Skin epidermis (tissue), 12 donors: Measurements from ENCODE around the gene C1orf159.
A peak's percentile ranks its signal among the peaks of the same experiment; 100 is the strongest.
"Not testable (repeated sequence)": the region's sequence is repeated elsewhere in the genome, so short reads cannot be mapped to it uniquely, and the experiment has no call there.

ENCODE experiments used
- H3K27ac ChIP-seq, 21 experiments: fragments of 200-600 bp; sonication (generic) in 11 of 21; one replicate each; pipeline ENCODE4 v1.5.0; 2020; ENCODE audit warnings: mild to moderate bottlenecking in 3 of 21, inconsistent platforms in 2 of 21, moderate library complexity in 2 of 21
- H3K4me3 ChIP-seq, 7 experiments: fragments of 200-600 bp; sonication (generic) in 2 of 7; one replicate each; pipeline ENCODE4 v1.5.0; 2020; ENCODE audit warnings: inconsistent platforms in 2 of 7, mild to moderate bottlenecking in 2 of 7, moderate library complexity in 1 of 7

Gene C1orf159

GRCh38 chr1:1115786-1116700, at the start of gene C1orf159:
TSS of gene C1orf159 (minus strand) at chr1:1116089. CDS start at chr1:1091543, 24,546 bp downstream.
- Histone ChIP-seq H3K27ac (peak within 1 kb of the TSS; percentile 33 to 92 (median 86)), H3K4me3 (peak within 1 kb of the TSS; percentile 69 to 98 (median 84))

- Histone ChIP-seq H3K4me3 (peak overlapping the region in 6 of 7 experiments; percentile 29 to 57 (median 40)), H3K27ac (peak overlapping the region in 16 of 21 experiments; percentile 41 to 90 (median 80))
Measured at GRCh38 chr1:1165485-1165884, 49.6 kb upstream of the C1orf159 start.

DNA sequence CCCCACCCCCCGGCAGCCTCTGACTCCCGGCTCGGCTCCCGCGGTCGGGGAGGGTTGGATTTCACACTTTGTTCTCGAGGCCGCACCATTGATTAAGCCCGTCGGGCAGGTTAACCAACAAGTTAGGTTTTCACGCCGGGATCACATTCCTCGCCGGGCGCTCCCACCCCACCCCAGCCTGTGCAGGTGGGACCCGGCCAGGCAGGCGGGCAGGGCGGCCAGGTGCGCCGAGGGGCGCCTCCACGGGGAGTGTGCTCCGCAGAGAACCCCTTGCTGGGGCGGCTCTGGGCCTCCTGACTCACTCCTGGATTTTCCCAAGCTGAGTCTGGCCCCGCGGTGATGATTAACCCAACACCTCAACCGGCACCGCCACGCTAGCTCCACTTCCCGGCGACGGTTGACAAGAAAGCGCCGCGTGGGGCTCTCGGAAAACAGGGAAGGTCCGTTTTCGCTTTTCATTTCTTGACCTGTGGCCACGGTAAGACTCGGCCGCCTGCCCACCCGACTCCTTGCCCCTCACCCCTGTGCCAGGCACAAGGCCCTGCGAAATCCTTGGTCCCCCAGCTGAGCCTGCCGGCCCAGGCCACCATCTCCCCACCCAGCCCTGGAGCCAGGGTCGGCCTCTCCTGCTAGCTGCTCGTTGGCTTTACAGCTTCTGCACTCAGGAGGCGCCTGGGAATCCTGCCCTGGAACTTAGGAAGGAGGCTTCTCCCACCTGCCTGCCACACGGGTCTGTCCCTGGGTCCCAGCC, 49.0 kb upstream of the C1orf159 start:
- peak overlapping the region in 20 of 21 experiments; percentile 55 to 90 (median 79) for H3K27ac ChIP-seq

DNA sequence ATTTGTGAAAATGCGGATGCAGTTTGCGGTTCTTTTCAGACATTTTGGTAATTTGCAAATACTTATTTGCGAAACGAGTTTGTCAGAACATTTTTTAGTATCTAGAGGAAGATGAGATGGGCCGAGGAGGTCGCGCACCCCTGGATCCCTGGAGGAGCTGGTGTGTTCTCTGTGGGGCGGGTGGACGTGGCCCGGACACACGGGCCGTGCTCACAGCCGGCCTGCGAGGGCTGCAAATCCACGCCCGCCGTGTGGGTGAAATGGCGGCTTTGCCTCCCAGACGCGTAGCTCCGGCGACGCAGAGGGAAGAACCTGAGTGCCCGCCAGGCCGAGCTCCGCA, 48.4 kb upstream of the C1orf159 start:
- peak overlapping the region; percentile 26 to 57 (median 38) for H3K4me3 ChIP-seq
- peak overlapping the region in 20 of 21 experiments; percentile 55 to 90 (median 79) for H3K27ac ChIP-seq

More for the DNA sequence above, 49.0 kb upstream of the C1orf159 start:
- peak overlapping the region; percentile 26 to 57 (median 38) for H3K4me3 ChIP-seq

DNA sequence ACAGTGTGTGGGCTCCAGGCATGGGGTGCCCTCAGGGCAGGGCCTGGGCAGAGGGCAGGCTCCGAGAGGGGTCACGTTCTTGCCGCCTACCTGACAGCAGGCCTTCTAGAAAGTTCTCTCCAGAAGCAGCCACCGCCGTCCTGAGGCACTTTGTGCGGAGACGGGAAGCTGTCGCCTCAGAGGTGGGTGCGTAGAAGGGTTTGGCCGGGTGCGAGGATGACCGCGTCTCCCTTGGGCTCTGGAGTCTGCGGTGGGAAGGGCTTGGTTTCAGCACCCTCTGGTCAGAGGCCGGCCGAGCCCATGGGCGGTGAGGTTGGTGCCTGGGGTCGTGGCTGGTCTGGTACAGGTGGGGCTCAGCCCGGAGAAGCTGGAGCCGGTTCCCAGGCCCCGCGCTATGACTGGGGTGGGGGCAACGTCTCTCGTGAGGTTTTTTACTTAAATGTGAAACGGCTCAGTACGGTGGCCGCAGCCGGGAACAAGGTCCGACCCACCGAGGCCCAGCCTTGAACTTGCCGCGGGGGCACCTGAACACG, 47.7 kb upstream of the C1orf159 start:
- H3K27ac ChIP-seq: peak overlapping the region; percentile 24 to 90 (median 78)

DNA sequence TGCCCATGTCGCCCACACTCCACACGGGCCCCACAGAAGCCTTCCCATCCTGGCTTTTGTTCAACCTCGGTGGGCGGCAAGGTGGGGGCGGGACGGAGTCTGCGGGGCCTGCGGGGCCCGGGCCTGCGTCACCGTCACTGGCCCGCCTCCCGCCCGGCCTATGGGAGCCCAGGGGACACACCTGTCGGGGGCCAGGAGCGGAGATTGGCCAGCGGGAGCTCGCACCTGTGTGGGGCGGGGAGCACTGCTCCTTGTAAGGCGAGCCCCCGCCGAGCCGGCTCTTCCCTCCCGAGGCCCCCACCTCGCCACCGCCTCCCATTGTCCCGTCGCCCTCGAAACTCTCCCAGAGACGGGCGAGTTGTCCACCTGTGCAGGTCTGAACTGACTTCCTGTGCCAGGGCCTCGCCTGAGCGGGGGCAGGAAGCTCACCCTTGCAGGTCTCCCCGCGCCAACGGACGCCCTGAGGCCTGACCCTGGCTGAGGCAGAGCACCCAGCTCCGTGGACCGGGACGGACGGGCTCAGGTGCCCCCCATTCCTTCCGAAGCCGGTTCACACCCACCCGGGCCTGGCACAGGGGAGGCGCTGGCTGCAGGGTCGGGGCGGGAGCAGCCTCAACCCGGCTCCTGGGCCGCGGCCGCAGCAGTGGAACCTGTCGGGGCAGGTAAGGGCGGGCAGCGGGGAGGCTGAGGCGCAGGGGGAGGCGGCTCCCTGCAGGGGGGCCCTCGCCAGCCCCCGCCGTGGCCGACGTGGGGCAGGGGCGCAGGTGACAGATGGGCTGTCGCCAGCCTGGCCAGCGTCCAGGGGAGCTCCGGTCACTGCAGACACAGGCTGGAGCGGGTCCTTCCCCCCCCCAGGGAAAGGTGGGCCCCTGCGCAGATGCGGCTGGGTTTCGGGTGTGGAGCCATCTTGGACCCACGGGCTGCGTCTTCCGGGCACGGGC, 47.0 kb upstream of the C1orf159 start:
- peak overlapping the region; percentile 26 to 57 (median 38) for H3K4me3 ChIP-seq
- H3K27ac ChIP-seq: peak overlapping the region in 20 of 21 experiments; percentile 53 to 90 (median 79)

More for the DNA sequence above, 47.7 kb upstream of the C1orf159 start:
- peak overlapping the region; percentile 26 to 57 (median 38) for H3K4me3 ChIP-seq

DNA sequence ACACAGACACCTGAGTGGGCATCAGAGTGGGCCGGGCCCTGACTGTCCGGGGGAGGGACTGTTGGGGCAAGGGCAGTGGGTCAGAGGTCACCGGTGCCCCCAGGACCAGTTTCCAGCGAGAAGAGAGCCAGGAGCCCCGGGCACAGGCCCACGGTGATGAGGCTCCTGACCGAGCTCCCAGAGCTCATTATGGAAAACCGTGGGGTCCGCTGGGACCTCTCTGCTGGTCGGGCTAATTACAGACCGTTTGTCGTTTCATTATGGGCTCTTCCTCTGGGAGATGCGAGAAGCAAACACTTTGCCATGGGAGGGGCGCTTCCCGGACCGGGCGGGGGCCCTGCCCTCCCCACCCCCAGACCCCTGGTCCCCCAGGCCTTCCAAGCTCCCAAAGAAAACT, 45.8 kb upstream of the C1orf159 start:
- no peak overlapping the region for H3K4me3 ChIP-seq
- H3K27ac ChIP-seq: peak overlapping the region in 1 of 21 experiments; percentile 86

DNA sequence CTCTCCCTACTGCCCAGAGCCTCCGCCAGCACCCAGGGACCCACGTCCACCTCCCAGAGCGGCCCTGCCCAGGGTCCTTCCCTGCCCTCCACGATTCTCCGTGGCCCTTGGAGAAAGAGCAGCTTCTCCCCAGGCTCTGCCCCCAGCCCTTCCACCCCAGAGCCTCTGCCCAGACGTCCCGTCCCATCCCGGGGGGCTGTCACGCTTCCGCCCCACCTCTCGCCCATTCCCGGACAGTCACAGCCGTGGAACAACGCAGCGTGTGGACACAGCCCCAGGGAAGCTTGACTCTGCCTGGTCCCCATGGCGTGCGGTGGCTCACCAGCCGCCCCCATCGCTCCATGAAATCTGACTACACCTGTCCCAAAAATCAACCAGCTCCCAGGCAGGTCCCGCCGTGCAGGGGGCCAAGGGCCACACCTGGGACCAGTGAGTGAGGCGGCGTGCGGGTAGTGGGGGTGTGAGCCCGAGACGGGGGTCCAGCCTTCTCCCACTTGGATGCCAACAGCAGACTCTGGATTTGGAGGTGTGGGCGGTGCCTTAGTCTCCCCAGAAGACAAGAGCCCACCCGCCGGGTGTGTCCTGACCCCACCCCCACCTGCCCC, 45.3 kb upstream of the C1orf159 start:
- Histone ChIP-seq H3K27ac (no peak overlapping the region), H3K4me3 (no peak overlapping the region)

DNA sequence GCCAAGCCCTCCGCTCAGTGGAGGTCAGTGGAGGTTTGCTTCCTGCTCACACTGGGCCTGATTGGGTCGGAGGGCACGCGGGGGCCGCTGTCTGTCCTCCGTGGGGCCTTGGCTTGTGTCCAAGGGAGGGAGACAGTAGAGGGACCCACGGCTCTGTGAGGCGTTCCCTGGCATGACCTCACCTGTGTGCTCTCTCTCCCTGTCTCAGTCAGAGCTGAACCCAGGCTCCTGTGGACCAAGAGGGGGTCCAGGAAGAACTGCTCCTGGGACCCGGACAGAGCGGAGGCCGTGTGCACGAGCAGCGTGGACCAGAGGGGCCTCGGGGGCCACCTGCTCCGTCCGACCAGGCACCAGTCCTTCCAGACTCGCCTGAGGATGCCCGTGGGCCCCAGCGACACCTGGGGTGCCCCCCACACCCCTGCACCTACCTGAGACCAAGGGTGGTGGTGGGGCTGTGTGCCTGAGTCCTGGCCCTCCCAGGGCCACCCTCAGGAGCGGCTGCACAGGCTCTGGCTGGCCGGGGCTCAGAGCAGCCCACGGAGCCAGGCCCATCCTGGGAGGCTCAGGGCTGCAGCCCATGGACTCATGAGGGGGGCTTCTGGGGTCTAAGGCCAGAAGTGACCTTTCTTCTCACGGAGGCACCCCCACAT, 44.5 kb upstream of the C1orf159 start:
- H3K27ac ChIP-seq: no peak overlapping the region
- H3K4me3 ChIP-seq: no peak overlapping the region

- peak overlapping the region; percentile 82 to 99 (median 96) for H3K27ac ChIP-seq
- peak overlapping the region; percentile 38 to 60 (median 53) for H3K4me3 ChIP-seq
Measured at GRCh38 chr1:1157914-1158710, 42.2 kb upstream of the C1orf159 start.

GRCh38 chr1:1157426-1157913, 41.6 kb upstream of the C1orf159 start:
- peak overlapping the region; percentile 38 to 60 (median 53) for H3K4me3 ChIP-seq

DNA sequence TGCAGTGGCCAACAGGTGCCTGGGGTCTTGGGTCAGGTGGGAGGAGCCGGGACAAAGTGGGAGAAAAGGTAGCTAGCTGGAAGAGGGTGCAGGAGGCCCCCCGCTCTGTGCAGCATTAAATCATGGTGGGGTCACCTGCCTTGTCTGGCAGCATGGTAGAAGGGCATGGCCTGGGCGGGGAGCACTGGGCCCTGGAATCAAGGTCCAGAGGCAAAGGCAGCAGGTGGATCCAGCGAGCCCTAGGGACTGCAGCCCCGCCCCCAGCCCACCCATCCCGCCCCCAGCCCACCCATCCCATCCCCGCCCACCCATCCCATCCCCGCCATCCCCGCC, 41.1 kb upstream of the C1orf159 start:
- no peak overlapping the region for H3K4me3 ChIP-seq
- peak overlapping the region in 2 of 21 experiments; percentile 11 to 31 for H3K27ac ChIP-seq

More at GRCh38 chr1:1157426-1157913, 41.6 kb upstream of the C1orf159 start:
- peak overlapping the region; percentile 82 to 99 (median 96) for H3K27ac ChIP-seq

GRCh38 chr1:1156140-1157032, 40.5 kb upstream of the C1orf159 start:
- no peak overlapping the region for H3K4me3 ChIP-seq
- H3K27ac ChIP-seq: peak overlapping the region in 2 of 21 experiments; percentile 11 to 31

GRCh38 chr1:1155258-1155657, 39.4 kb upstream of the C1orf159 start:
- H3K27ac ChIP-seq: no peak overlapping the region
- no peak overlapping the region for H3K4me3 ChIP-seq

- no peak overlapping the region for H3K27ac ChIP-seq
- no peak overlapping the region for H3K4me3 ChIP-seq
Measured at GRCh38 chr1:1153874-1154273, 38.0 kb upstream of the C1orf159 start.

DNA sequence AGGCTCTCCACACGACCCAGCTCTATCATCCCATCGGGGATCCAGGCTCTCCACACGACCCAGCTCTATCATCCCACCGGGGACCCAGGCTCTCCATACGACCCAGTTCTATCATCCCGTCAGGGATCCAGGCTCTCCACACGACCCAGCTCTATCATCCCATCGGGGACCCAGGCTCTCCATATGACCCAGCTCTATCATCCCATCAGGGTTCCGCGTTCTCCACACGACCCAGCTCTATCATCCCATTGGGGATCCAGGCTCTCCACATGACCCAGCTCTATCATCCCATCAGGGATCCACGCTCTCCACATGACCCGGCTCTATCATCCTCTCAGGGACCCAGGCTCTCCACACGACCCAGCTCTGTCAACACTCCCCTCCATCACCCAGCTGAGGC, 37.3 kb upstream of the C1orf159 start:
- H3K27ac ChIP-seq, H3K4me3 ChIP-seq: not testable (repeated sequence)
